HG03139 (cell line): Measurements from ENCODE around the gene ZNF837.
"Not testable (repeated sequence)": the region's sequence is repeated elsewhere in the genome, so short reads cannot be mapped to it uniquely, and the experiment has no call there.

ENCODE experiments used
- ATAC-seq: cut with Tn5 transposase; IDR thresholded peaks from one replicate; pipeline ENCODE4 v1.9.1; 2021; ENCODE audit not compliant: unreplicated experiment

The ZNF837 gene

DNA sequence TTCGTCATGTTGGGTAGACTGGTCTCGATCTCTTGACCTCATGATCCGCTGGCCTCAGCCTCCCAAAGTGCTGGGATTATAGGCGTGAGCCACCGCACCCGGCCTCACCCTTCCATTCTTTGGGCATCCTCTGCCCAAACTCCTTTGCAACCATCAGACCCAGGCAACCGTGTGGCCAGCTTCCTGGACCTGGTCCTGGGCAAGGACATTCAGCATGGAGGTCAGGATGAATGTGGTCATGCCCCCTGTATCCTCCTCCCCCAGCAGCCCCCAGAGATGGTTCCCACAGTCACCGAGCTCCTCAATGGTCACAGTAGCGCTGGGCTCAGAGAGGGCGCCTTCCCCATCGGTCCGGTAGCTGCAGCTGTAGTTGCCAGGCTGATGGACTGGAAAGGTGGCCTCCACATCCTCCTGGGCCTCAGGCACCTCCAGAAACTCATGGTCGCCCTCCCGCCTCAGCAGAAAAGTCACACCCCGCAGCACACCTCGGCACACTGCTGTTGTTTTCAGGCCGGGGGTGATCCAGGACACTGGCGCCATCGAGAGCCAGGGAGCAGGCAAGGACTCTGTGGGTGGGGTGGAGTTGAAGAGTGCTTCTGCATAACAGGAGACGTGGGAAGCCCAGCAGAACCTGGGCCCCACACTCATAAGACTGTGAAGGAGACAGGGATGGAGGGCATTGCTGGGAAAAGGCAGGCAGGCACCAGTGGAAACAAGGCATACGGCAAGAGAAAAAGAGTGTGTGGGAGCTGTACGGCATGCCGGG, 28.7 kb downstream of the ZNF837 start:
- no peak for ATAC-seq

DNA sequence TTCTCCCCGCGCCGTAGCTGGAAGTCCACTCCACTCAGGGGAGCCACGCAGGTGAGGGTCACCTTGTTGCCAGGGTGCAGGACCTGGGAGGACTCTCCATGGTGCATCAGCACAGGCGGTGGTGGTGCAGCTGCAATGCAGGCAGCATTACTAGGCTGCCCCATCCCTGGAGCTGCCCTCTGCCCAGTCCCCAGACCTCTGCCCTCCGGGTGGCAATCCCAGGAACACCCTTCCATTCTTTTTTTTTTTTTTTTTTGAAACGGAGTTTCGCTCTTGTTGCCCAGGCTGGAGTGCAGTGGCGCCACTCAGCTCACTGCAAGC, 29.3 kb downstream of the ZNF837 start:
- no peak for ATAC-seq

DNA sequence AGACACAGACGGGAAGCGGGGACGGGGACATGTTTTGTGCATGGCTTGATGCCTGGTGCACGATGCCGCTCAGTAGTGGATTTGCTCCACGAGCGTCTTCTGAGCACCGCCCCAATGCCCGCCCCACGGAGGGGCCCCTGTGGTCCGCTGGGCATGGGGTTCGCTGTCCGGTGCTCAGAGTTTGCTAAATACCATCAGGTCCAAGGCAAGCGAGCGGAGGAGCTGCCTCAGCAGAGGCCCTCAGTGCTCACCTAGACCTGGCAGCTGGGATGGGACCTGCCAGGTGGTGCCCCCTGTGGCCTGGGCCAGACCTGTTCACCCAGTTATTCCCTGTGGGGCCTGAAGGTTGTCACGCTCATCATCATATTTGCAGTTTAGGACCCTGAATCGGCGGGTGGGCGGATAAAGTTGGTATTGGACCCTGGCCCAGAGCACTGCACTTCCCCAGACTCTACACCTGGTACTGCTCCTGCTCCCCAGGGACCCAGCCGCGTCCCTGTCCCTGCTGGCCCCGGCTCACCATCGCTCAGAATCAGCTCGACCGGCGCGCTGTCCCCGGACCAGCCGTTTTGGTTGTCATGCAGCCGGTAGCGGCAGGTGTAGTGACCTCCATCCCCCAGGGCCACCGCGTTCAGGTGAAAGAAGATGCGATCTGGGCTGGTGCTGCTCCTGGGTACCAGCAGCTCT, 29.8 kb downstream of the ZNF837 start:
- ATAC-seq = no peak

DNA sequence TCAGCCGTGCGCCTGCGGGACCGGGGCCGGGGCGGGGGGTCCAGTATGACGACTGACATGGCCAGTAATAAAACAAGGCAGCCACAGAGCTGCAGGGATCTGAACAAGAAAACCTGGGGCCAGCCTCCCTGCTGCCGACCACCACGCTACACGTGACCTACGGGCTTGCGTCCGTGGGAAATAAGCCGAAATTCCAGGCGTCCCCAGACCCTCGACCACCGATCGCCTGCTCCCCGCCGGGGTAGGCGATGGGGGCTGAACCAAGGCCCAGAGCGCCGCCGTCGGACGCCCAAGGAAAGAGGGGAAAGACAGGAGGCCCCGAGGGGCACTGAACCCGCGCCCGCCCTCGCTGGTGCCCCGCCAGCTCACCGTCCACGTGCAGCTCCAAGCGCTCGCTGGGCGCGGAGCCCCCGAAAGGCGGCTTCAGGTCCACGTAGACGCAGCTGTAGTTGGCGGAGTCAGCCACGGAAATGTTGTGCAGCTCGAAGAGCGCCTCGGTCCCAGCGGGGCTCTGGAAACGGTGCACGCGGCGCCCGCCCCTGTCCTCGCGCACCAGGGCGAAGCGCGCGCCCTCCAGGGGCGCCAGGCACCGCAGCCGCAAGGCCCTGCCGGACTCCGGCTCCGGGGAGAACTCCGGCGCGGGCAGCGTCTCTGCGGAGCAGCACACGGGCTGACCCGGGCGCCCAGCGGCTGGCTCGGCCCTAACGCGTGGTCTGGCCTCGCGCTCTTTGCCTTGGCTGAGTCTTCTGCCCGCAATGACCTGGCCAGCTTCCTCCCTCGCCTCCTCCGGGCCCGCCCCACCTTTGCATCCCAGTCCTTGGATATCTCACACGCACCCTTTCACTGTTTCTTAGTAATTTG, 30.6 kb downstream of the ZNF837 start:
- ATAC-seq = no peak

DNA sequence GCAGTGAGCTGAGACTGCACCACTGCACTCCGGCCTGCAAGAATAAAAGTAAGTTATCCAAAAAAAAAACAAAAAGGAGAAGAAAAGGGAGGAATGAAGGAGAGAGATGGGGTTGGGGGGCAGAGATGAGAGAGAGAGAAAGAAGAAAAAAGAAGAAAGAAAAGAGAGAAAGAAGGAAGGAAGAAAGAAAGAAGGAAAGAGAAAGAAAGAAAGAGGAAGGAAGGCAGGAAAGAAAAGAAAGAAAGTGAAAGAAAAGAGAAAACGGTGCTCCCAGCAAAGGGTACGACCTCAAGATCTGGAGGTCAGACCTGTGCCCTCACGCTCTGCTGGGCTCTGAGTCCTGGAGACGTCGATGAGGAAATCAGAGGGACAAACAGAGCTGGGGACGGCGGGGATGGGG, 31.2 kb downstream of the ZNF837 start:
- no peak for ATAC-seq

DNA sequence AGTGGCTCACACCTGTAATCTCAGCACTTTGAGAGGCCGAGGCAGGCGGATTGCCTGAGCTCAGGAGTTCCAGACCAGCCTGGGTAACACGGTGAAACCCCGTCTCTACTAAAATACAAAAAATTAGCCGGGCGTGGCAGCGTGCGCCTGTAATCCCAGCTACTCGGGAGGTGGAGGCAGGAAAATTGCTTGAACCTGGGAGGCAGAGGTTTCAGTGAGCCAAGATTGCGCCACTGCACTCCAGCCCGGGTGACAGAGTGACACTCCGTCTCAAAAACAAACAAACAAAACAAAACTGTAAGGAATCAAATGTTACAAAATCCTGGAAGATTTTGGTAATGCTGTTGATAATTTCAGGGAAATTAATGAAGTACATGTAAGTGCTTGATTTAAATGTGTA, 32.8 kb downstream of the ZNF837 start:
- ATAC-seq = not testable (repeated sequence)

DNA sequence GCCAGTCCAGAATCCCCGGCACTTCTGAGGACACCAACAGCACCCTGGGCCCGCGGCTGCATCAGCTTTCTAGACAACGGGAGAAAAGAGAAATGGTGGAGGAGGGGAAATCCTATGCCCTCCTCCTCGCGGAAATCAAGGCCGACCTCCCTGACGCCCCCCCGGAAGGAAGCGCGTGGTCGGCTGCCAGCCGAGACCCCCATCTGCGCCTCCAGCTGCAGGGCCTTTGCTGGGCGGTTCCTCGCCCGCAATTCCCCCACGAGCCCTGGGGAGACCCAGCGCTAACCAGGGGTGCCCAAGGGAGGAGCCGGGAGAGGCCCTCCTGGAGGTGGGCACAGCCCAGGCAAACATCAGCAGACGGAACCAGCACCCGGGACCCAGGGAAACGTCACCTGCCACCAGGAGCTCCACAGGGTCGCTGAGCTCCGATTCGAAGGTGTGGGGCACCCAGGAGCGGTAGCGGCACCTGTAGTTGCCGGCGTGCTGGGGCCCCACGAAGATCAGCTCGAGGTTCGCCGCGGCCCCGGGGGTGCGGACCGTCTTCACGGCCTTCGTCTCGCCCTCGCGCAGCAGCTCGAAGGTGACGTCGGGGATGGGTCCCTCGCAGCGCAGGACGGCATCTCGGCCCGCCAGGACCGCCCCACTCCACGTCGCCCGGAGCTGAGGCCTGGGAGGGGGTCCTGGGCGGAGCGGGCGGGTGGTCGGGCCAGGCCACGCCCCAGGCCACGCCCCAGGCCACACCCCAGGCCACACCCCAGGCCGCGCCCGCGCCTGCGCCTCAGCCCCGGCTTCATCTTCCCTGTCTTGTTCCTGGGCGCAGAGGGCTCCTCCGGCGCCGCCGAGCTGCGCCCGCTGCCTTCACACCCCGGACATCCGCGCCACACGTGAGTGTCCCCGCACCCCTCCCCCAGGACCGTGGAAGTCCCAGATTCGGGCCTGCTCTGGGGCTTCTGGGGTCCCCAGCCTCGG, 33.6 kb downstream of the ZNF837 start:
- ATAC-seq = peak; percentile 78

DNA sequence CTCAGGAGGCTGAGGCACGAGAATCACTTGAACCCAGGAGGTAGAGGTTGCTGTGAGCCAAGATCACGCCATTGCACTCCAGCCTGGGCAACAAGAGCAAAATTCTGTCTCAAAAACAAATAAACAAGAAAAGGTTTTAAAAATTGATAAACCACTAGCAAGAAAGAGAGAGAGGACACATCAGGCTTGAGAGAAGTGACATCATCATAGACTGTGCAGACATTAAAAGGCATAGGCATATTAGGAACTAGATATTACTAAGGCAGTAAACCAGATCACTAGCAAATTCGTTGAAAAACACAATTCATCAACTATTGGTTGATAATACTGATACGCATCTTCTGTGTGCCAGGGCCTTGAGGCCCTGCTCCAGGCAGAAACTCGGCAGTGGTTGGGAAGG, 35.3 kb downstream of the ZNF837 start:
- no peak for ATAC-seq

DNA sequence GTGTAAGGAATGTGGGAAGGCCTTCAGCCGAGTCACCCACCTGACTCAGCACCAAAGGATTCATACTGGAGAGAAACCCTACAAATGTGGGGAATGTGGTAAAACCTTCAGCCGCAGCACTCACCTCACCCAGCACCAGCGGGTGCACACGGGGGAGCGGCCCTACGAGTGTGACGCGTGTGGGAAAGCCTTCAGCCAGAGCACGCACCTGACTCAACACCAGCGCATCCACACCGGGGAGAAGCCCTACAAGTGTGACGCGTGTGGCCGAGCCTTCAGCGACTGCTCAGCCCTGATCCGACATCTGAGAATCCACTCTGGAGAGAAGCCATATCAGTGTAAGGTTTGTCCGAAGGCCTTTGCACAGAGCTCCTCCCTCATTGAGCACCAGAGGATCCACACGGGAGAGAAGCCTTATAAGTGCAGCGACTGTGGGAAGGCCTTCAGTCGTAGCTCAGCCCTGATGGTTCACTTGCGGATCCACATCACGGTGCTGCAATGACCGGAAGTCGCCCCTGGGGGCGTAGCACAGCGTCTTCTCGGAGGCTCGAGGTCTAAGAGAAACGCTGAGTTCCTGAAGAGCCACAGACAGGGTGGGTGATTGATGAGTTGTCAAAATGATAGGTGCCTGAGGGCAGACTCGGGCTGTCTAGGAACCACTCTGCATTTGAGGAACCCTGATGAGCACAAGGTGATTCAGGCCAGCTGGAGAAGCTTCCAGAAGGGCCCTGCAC, 41.8 kb downstream of the ZNF837 start:
- ATAC-seq = no peak

DNA sequence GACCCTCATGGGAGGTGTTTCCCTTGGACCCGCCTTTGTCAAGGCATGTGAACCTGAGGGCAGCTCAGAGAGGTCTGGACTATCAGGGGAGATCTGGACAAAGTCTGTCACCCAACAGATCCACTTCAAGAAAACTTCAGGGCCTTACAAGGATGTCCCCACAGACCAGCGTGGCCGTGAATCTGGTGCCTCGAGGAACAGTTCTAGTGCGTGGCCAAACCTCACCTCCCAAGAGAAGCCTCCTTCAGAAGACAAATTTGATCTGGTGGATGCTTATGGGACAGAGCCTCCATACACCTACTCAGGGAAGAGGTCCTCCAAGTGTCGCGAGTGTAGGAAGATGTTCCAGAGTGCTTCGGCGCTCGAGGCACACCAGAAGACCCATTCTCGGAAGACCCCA, 42.5 kb downstream of the ZNF837 start:
- ATAC-seq = no peak

DNA sequence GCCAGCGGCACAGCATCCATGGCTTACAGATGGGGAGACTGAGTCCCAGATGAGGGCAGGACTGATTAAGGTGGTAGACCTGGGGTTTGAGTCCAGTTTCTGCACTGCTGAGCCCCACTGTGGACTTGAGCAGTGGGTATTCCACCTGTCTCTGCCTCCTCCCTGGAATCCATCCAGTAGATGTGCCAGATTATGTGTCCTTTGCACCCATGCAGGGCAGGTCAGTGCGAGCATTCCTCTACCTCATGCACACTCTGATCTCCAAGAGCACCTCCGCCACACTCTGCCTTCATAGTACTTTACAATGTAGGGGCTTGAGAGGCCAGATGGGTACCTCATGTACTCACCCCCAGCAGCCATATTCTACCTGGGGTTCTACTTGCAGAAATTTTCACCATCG, 44.0 kb downstream of the ZNF837 start:
- no peak for ATAC-seq

DNA sequence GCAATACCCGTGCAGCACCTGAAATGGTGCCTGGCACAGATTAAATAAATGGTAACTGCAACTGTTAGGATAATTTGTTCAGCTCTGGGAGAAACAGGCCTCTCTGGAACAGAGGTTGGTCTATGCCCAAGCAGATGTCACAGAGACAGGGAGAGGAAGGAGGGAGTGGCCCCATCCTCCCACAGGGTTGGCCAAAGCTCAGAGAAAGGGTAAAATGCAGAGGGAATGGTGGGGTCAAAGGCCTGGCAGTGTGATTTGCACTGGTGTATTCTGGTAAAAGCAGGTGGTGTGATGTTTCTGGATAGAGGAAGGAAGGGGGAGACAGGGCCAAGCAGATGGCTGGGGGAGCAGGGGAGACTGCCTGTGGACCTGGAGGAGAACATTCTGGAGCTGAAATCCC, 44.6 kb downstream of the ZNF837 start:
- no peak for ATAC-seq

DNA sequence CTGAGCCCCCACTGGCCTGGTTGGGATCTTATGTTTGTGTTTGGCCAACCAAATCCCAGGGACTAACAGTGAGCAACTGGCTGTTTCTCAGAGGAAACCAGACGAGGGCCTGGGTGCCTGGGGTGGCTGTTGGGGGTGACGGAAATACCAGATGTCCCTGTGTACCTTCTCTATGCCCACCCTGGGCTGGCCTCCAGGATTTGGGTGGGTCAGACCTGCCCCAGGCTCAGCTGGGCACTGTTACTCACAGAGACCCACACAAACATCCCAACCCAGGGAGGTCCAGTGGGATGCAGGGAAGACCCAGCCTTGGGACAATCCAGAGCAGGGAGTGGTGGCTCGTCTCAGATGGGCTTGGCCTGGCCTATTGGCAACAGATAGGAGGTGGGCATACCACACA, 45.2 kb downstream of the ZNF837 start:
- ATAC-seq = no peak

DNA sequence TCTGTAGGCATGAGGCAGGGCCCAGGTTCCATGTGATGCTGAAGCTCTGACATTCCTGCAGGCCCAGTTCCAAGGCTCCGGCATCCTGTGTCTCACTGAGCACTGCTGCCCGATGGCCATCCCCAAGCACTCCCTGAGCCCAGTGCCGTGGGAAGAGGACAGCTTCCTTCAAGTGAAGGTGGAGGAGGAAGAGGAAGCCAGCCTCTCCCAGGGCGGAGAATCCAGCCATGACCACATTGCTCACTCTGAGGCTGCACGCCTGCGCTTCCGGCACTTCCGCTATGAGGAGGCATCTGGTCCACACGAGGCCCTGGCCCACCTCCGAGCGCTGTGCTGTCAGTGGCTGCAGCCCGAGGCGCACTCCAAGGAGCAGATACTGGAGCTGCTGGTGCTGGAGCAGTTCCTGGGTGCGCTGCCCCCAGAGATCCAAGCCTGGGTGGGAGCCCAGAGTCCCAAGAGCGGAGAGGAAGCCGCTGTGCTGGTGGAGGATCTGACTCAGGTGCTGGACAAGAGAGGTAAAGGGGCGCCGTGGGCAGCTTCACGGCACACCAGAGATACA, 46.1 kb downstream of the ZNF837 start:
- no peak for ATAC-seq

DNA sequence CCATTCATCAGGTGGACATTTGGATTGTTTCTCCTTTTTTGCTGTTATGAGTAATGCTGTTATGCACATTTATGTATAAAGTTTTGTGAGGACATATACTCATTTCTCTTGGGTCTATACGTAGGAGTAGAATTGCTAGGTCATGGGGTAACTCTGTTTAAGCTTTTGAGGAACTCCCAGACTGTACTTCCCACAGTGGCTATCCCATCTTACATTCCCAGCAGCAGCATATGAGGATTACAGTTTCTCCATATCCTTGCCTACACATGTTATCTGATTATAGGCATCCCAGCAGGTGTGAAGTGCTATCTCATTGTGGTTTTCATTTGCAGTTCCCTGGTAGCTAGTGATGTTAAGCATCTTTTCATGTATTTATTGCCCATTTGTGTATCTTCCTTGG, 48.1 kb downstream of the ZNF837 start:
- no peak for ATAC-seq

DNA sequence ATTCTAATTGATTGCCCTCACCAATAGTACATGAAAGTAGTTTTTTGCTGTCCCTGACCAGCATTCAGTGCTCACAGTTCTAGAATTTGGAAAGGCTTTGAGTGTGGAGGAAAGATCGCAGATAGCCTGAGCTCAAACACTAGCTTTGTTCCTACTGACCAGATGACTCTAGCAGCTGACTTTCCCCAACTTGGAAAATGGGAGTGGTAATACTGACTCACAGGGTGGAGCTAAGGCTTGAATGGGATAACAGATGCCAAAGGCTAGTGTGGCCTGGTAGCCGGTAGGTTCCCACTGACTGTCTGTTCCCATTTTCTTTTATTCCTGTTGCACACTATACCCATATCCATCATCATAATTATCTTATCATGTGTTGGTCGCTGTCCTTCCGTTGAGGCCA, 50.4 kb downstream of the ZNF837 start:
- ATAC-seq = no peak

DNA sequence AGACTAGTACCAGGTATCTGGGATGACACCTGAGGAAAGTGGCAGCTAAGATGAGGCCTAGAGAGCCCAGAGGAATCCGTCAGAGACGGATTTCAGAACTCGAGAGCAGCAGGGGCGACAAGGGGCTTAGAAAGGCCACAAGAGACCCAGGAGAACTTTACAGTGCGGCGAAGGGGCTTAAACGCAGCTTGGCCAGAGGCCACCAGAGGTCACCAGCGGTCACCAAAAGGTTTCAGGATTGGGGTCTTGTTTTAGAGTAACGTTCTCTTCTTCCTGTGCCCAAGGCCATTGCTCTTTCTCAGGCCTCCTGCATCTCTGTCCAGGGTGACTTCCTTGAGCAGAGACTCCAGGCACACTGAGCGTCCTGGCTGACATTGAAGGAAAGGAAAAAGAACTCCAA, 51.8 kb downstream of the ZNF837 start:
- no peak for ATAC-seq

DNA sequence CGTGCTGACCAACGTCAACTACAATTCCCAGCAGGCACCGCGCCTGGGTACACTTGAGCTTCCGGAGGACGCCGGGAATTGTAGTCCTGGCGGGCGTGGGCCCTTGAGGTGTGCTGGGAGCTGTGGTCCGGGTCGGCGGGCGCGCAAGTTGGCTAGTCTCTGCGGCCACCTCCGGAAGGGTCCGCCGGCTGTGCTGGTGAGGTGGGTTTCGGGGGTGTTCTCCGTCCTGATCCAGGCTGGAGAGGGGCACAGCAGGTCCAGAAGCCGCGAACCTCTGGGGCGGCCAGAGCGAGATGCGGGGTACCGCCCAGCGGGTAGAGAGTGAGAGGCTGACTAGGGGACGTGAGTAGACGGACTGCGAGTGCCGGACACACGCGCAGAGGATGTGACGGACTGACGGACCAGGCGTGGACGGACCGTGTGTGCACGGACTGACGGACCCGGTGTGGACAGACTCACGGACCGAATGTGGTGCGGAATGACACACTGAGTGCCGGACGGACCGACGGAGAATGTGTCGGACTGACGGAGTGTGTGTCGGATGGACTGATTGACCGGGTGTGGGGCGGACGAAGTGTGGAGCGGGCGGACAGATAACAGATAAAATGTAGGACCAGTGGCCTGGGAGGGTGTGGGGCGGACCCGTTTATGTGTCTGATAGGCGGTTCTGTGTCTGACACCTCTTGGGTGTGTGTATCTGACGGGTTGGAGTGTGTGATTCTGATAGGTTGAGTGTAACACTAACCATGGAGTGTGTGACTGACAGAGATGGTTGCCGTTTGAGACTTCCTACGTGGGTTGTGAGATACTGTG, 53.7 kb downstream of the ZNF837 start, which contains the start of gene ZSCAN22:
Gene ZSCAN22, plus strand, starts transcription at position 81 of the 813 bp plus-strand sequence. CDS start 7,809 bp downstream, outside the sequence.
- ATAC-seq = peak; percentile 92

DNA sequence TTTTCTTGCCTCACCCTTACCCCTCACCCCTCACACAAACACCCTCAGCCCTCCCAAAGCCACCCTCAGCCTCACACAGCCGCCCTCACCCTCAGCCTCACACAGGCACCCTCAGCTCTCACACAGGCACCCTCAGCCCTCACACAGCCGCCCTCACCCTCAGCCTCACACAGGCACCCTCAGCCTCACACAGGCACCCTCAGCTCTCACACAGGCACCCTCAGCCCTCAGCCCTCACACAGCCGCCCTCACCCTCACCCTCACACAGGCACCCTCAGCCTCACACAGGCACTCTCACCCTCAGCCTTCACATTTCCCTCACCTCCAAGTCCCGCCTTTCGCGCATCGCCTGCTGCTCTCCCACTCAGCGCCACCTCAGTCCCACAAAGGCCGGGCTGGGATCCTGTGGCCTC, 54.3 kb downstream of the ZNF837 start:
- ATAC-seq = no peak
